Endodermal cell (in vitro differentiated cells): ENCODE results near the gene POLE. TPM values are rescaled to one million over a fixed set of nuclear protein-coding genes. Genes with fewer than 3 reads are reported as not detected.

Experiments used
- DNase-seq: peaks from one replicate; pipeline ENCODE4 v3.0.0-alpha.2; 2017
- H3K27ac ChIP-seq: 2 replicates; pipeline ENCODE4 v1.5.1; 2013; ENCODE audit warnings: mild to moderate bottlenecking, low read depth, low read length, moderate library complexity
- H3K27me3 ChIP-seq: 2 replicates; pipeline ENCODE4 v1.6.1; 2013; ENCODE audit warnings: mild to moderate bottlenecking, low read length, moderate library complexity; ENCODE audit not compliant: insufficient read depth, control insufficient read depth, poor library complexity, severe bottlenecking
- H3K36me3 ChIP-seq: 2 replicates; pipeline ENCODE4 v1.7.0; 2013; ENCODE audit warnings: mild to moderate bottlenecking, low read length, moderate library complexity; ENCODE audit not compliant: control insufficient read depth, insufficient read depth
- H3K4me1 ChIP-seq: one replicate; pipeline ENCODE4 v1.7.0; 2013; ENCODE audit warnings: low read length; ENCODE audit not compliant: control insufficient read depth, insufficient read depth
- H3K4me3 ChIP-seq: 2 replicates; pipeline ENCODE4 v1.5.1; 2013; ENCODE audit warnings: mild to moderate bottlenecking, low read length, moderate library complexity
- H3K9ac ChIP-seq: 2 replicates; pipeline ENCODE4 v1.6.1; 2013; ENCODE audit warnings: mild to moderate bottlenecking, low read length, moderate library complexity; ENCODE audit not compliant: poor library complexity, severe bottlenecking; ENCODE audit errors: extremely low read depth
- H3K9me3 ChIP-seq: 2 replicates; pipeline ENCODE4 v1.6.1; 2013; ENCODE audit warnings: mild to moderate bottlenecking, low read length, moderate library complexity; ENCODE audit not compliant: control insufficient read depth
- H3K27ac Mint-ChIP-seq: 2 replicates; pipeline ENCODE4 v1.8.0; 2020; ENCODE audit warnings: mixed read lengths
- H3K27me3 Mint-ChIP-seq: 2 replicates; pipeline ENCODE4 v1.8.0; 2021; ENCODE audit warnings: mild to moderate bottlenecking, mixed read lengths; ENCODE audit not compliant: insufficient read depth
- H3K36me3 Mint-ChIP-seq: 2 replicates; pipeline ENCODE4 v1.8.0; 2020; ENCODE audit warnings: low read depth, mixed read lengths
- H3K4me1 Mint-ChIP-seq: 2 replicates; pipeline ENCODE4 v1.8.0; 2020; ENCODE audit warnings: mixed read lengths
- H3K4me3 Mint-ChIP-seq: 2 replicates; pipeline ENCODE4 v1.8.0; 2020; ENCODE audit warnings: mild to moderate bottlenecking, moderate library complexity, mixed read lengths
- H3K9me3 Mint-ChIP-seq: 2 replicates; pipeline ENCODE4 v1.8.0; 2020; ENCODE audit warnings: mild to moderate bottlenecking, mixed read lengths
- CTCF ChIP-seq: fragments of 200-600 bp; sonication (generic); conservative IDR thresholded peaks from 2 replicates; pipeline ENCODE4 v1.5.0; 2021; ENCODE audit warnings: antibody characterized with exemption, mild to moderate bottlenecking
- WGBS, 2 experiments: methylation state at CpG; one replicate each; pipeline versions ENCODE4 v1.1.5 to v1.1.7; 2013; ENCODE audit warnings: missing lambda C conversion rate in 2 of 2, mixed read lengths in 1 of 2; ENCODE audit not compliant: insufficient coverage in 1 of 2, insufficient read length in 1 of 2; 5-methylcytosine and 5-hydroxymethylcytosine counted together
- total RNA-seq, 2 donors: library from RNA; stranded (reverse); fragmentation: NEBNext Ultra II Directional in 1 of 2; extraction: Animal tissue kit (Norgen Biotek cat#: 25700) in 1 of 2; gene quantifications; 2 replicates in 1 of 2; 3 replicates in 1 of 2; pipeline ENCODE4 v1.2.1, GENCODE V29; 2021

POLE gene
- total RNA-seq, 2 donors from 2014 or later: 165 to 212 TPM

GRCh38 chr12:132631666-132632065, 55.5 kb downstream of the POLE start:
- Mint-ChIP-seq H3K27me3 (no peaks in the 10 kb centered on the region), H3K4me1 (no peaks in the 10 kb centered on the region), H3K9me3 (no peaks in the 10 kb centered on the region), H3K4me3 (no peak overlapping the region), H3K27ac (no peak overlapping the region), H3K36me3 (peaks cover 81% of the 10 kb centered on the region)
- Histone ChIP-seq H3K4me1 (no peaks in the 10 kb centered on the region), H3K27ac (no peak overlapping the region), H3K9ac (no peak overlapping the region), H3K36me3 (peaks cover 83% of the 10 kb centered on the region), H3K27me3 (no peaks in the 10 kb centered on the region), H3K9me3 (no peaks in the 10 kb centered on the region), H3K4me3 (no peak overlapping the region)
- no peak for TF ChIP-seq CTCF
- 90 to 98% methylated on average over 5 to 11 of the region's 11 CpGs for WGBS, 2 experiments
- no peak for DNase-seq

- WGBS, 2 experiments: 90 to 98% methylated on average over 6 of the region's 6 CpGs
- no peaks in the 10 kb centered on the region for H3K27me3 ChIP-seq
- H3K4me3 ChIP-seq: no peak overlapping the region
- Mint-ChIP-seq H3K27ac (no peak overlapping the region), H3K4me1 (no peaks in the 10 kb centered on the region), H3K27me3 (no peaks in the 10 kb centered on the region), H3K4me3 (no peak overlapping the region), H3K36me3 (peaks cover 77% of the 10 kb centered on the region), H3K9me3 (no peaks in the 10 kb centered on the region)
- no peak overlapping the region for H3K27ac ChIP-seq
- H3K9me3 ChIP-seq: no peaks in the 10 kb centered on the region
- H3K9ac ChIP-seq: no peak overlapping the region
- H3K36me3 ChIP-seq: peaks cover 79% of the 10 kb centered on the region
- no peak for DNase-seq
- no peaks in the 10 kb centered on the region for H3K4me1 ChIP-seq
- TF ChIP-seq CTCF: no peak
Observed at GRCh38 chr12:132630672-132631071, 56.5 kb downstream of the POLE start.

GRCh38 chr12:132629330-132629729, 57.8 kb downstream of the POLE start:
- Mint-ChIP-seq H3K36me3 (peaks cover 74% of the 10 kb centered on the region), H3K27me3 (no peaks in the 10 kb centered on the region), H3K4me1 (no peaks in the 10 kb centered on the region), H3K4me3 (no peak overlapping the region), H3K9me3 (no peaks in the 10 kb centered on the region), H3K27ac (no peak overlapping the region)
- no peak for TF ChIP-seq CTCF
- no peaks in the 10 kb centered on the region for H3K9me3 ChIP-seq
- H3K4me3 ChIP-seq: no peak overlapping the region
- DNase-seq: no peak
- peaks cover 77% of the 10 kb centered on the region for H3K36me3 ChIP-seq
- 90 to 100% methylated on average over 6 of the region's 6 CpGs for WGBS, 2 experiments
- no peak overlapping the region for H3K27ac ChIP-seq
- H3K27me3 ChIP-seq: no peaks in the 10 kb centered on the region
- no peak overlapping the region for H3K9ac ChIP-seq
- no peaks in the 10 kb centered on the region for H3K4me1 ChIP-seq
